Measurements from ENCODE around the gene LRCOL1. TPM values are rescaled to one million over a fixed set of nuclear protein-coding genes. Genes with fewer than 3 reads are reported as not detected.

LRCOL1 gene
- total RNA-seq, 1 donor from 2014 or later: not detected

GRCh38 chr12:132571598-132571997 lies 38.8 kb downstream of the LRCOL1 start:
- H3K9me3 Mint-ChIP-seq: no peaks in the 10 kb centered on the region
- H3K36me3 Mint-ChIP-seq (ENCODE audit: low read depth): peaks cover 3% of the 10 kb centered on the region
- H3K4me3 Mint-ChIP-seq: no peak overlapping the region
- DNase-seq: no peak
- intact Hi-C loops (cut with micrococcal nuclease): no loop called here
- H3K27ac Mint-ChIP-seq: no peak overlapping the region
- H3K27me3 Mint-ChIP-seq: no peaks in the 10 kb centered on the region
- no peaks in the 10 kb centered on the region for H3K4me1 Mint-ChIP-seq

- Mint-ChIP-seq H3K4me1 (no peaks in the 10 kb centered on the region), H3K27ac (no peak overlapping the region)
- no peak for DNase-seq
These were observed 39.3 kb downstream of the LRCOL1 start for GRCh38 chr12:132571051-132571450.

GRCh38 chr12:132570635-132571034 lies 39.7 kb downstream of the LRCOL1 start:
- Mint-ChIP-seq H3K27ac (no peak overlapping the region), H3K9me3 (no peaks in the 10 kb centered on the region), H3K4me1 (no peaks in the 10 kb centered on the region), H3K36me3 (ENCODE audit: low read depth) (peaks cover 1% of the 10 kb centered on the region), H3K27me3 (no peaks in the 10 kb centered on the region), H3K4me3 (no peak overlapping the region)
- intact Hi-C loops (cut with micrococcal nuclease): no loop called here
- no peak for DNase-seq

More at GRCh38 chr12:132571051-132571450, 39.3 kb downstream of the LRCOL1 start:
- Mint-ChIP-seq H3K9me3 (no peaks in the 10 kb centered on the region), H3K27me3 (no peaks in the 10 kb centered on the region), H3K36me3 (ENCODE audit: low read depth) (peaks cover 1% of the 10 kb centered on the region), H3K4me3 (no peak overlapping the region)
- intact Hi-C loops (cut with micrococcal nuclease): no loop called here

- Mint-ChIP-seq H3K4me1 (no peaks in the 10 kb centered on the region), H3K4me3 (no peak overlapping the region)
These were observed 40.4 kb downstream of the LRCOL1 start for GRCh38 chr12:132569856-132570480.

GRCh38 chr12:132568826-132569480 lies 41.4 kb downstream of the LRCOL1 start:
- DNase-seq: no peak
- H3K27me3 Mint-ChIP-seq: no peaks in the 10 kb centered on the region
- H3K4me1 Mint-ChIP-seq: no peaks in the 10 kb centered on the region
- no peaks in the 10 kb centered on the region for H3K9me3 Mint-ChIP-seq
- no peaks in the 10 kb centered on the region for H3K36me3 Mint-ChIP-seq (ENCODE audit: low read depth)
- intact Hi-C loops (cut with micrococcal nuclease): no loop called here
- H3K27ac Mint-ChIP-seq: no peak overlapping the region
- no peak overlapping the region for H3K4me3 Mint-ChIP-seq

More at GRCh38 chr12:132569856-132570480, 40.4 kb downstream of the LRCOL1 start:
- Mint-ChIP-seq H3K9me3 (no peaks in the 10 kb centered on the region), H3K36me3 (ENCODE audit: low read depth) (no peaks in the 10 kb centered on the region), H3K27me3 (no peaks in the 10 kb centered on the region), H3K27ac (no peak overlapping the region)
- DNase-seq: no peak
- intact Hi-C loops (cut with micrococcal nuclease): no loop called here

- intact Hi-C loops (cut with micrococcal nuclease): no loop called here
- Mint-ChIP-seq H3K4me3 (no peak overlapping the region), H3K27ac (no peak overlapping the region), H3K36me3 (ENCODE audit: low read depth) (peaks cover 2% of the 10 kb centered on the region), H3K4me1 (no peaks in the 10 kb centered on the region), H3K27me3 (no peaks in the 10 kb centered on the region), H3K9me3 (no peaks in the 10 kb centered on the region)
- DNase-seq: no peak
These were observed 42.1 kb downstream of the LRCOL1 start for GRCh38 chr12:132568301-132568700.

GRCh38 chr12:132566516-132567131 lies 43.8 kb downstream of the LRCOL1 start:
- intact Hi-C loops (cut with micrococcal nuclease): no loop called here
- Mint-ChIP-seq H3K4me3 (no peak overlapping the region), H3K36me3 (ENCODE audit: low read depth) (peaks cover 2% of the 10 kb centered on the region), H3K27me3 (no peaks in the 10 kb centered on the region), H3K27ac (no peak overlapping the region), H3K9me3 (no peaks in the 10 kb centered on the region), H3K4me1 (no peaks in the 10 kb centered on the region)
- no peak for DNase-seq

- Mint-ChIP-seq H3K9me3 (no peaks in the 10 kb centered on the region), H3K27ac (no peak overlapping the region), H3K4me3 (no peak overlapping the region), H3K4me1 (peaks cover 2% of the 10 kb centered on the region), H3K27me3 (no peaks in the 10 kb centered on the region), H3K36me3 (ENCODE audit: low read depth) (peaks cover 2% of the 10 kb centered on the region)
- intact Hi-C loops (cut with micrococcal nuclease): no loop called here
- DNase-seq: no peak
These were observed 45.0 kb downstream of the LRCOL1 start for GRCh38 chr12:132565365-132565764.

GRCh38 chr12:132563911-132564310 lies 46.5 kb downstream of the LRCOL1 start:
- H3K36me3 Mint-ChIP-seq (ENCODE audit: low read depth): peaks cover 2% of the 10 kb centered on the region
- peaks cover 4% of the 10 kb centered on the region for H3K4me1 Mint-ChIP-seq
- peaks cover 4% of the 10 kb centered on the region for H3K27me3 Mint-ChIP-seq
- no peak overlapping the region for H3K27ac Mint-ChIP-seq
- H3K4me3 Mint-ChIP-seq: no peak overlapping the region
- DNase-seq: no peak
- intact Hi-C loops (cut with micrococcal nuclease): no loop called here
- H3K9me3 Mint-ChIP-seq: no peaks in the 10 kb centered on the region

GRCh38 chr12:132562489-132563021 lies 47.8 kb downstream of the LRCOL1 start:
- no peak overlapping the region for H3K27ac Mint-ChIP-seq
- H3K4me3 Mint-ChIP-seq: no peak overlapping the region
- peaks cover 2% of the 10 kb centered on the region for H3K36me3 Mint-ChIP-seq (ENCODE audit: low read depth)
- peaks cover 6% of the 10 kb centered on the region for H3K4me1 Mint-ChIP-seq
- peaks cover 9% of the 10 kb centered on the region for H3K27me3 Mint-ChIP-seq
- no peak for DNase-seq
- intact Hi-C loops (cut with micrococcal nuclease): no loop called here
- H3K9me3 Mint-ChIP-seq: no peaks in the 10 kb centered on the region

GRCh38 chr12:132561427-132562156 lies 48.8 kb downstream of the LRCOL1 start:
- Mint-ChIP-seq H3K4me3 (peak overlapping the region; percentile 81), H3K27me3 (peaks cover 9% of the 10 kb centered on the region), H3K4me1 (peaks cover 6% of the 10 kb centered on the region), H3K27ac (no peak overlapping the region), H3K36me3 (ENCODE audit: low read depth) (peaks cover 2% of the 10 kb centered on the region), H3K9me3 (no peaks in the 10 kb centered on the region)
- intact Hi-C loops (cut with micrococcal nuclease): loop anchor here (1.0 to 2.0 kb wide), 2 partner anchors 71 to 146 kb away; partner anchors contain the start of gene FBRSL1
- peak; percentile 66 for DNase-seq

GRCh38 chr12:132560614-132561426 lies 49.6 kb downstream of the LRCOL1 start:
- H3K27me3 Mint-ChIP-seq: peaks cover 9% of the 10 kb centered on the region
- intact Hi-C loops (cut with micrococcal nuclease): loop anchor here (1.0 to 2.0 kb wide), 2 partner anchors 70 to 146 kb away; partner anchors contain the start of gene FBRSL1
- H3K4me3 Mint-ChIP-seq: peak overlapping the region; percentile 81
- peaks cover 6% of the 10 kb centered on the region for H3K4me1 Mint-ChIP-seq
- H3K27ac Mint-ChIP-seq: peak overlapping the region; percentile 51
- no peaks in the 10 kb centered on the region for H3K9me3 Mint-ChIP-seq
- H3K36me3 Mint-ChIP-seq (ENCODE audit: low read depth): peaks cover 2% of the 10 kb centered on the region
- peak; percentile 92 for DNase-seq

GRCh38 chr12:132560364-132560613 lies 50.1 kb downstream of the LRCOL1 start:
- H3K36me3 Mint-ChIP-seq (ENCODE audit: low read depth): peaks cover 2% of the 10 kb centered on the region
- H3K27ac Mint-ChIP-seq: no peak overlapping the region
- peaks cover 9% of the 10 kb centered on the region for H3K27me3 Mint-ChIP-seq
- DNase-seq: no peak
- H3K4me1 Mint-ChIP-seq: peaks cover 6% of the 10 kb centered on the region
- peak overlapping the region; percentile 81 for H3K4me3 Mint-ChIP-seq
- H3K9me3 Mint-ChIP-seq: no peaks in the 10 kb centered on the region
- intact Hi-C loops (cut with micrococcal nuclease): loop anchor here (2.0 kb wide), 1 partner anchor 69 kb away; the partner anchor contains the start of gene FBRSL1
